ENCODE results near the gene FCGR2B. TPM values are rescaled to one million over a fixed set of nuclear protein-coding genes. Genes with fewer than 3 reads are reported as not detected.
A peak's percentile ranks its signal among the peaks of the same experiment; 100 is the strongest.
"Not testable (repeated sequence)": the region's sequence is repeated elsewhere in the genome, so short reads cannot be mapped to it uniquely, and the experiment has no call there.

Gene FCGR2B
- 0.09 to 0.11 TPM in 2 of 3 replicates, not detected in the other for total RNA-seq (2021)
- Bru-seq, nascent RNA, result percentile 3 among the genes with signal in this experiment
- long read RNA-seq, experiment 1, result 0 reads
- long read RNA-seq, experiment 2, result 0 reads
- long read RNA-seq, experiment 3, result 0 reads

- H3K36me3 Mint-ChIP-seq; H3K27ac Mint-ChIP-seq; ATAC-seq; DNase-seq (ENCODE audit: low spot score); H3K27me3 Mint-ChIP-seq (ENCODE audit: low read depth); CTCF ChIA-PET; H3K4me3 Mint-ChIP-seq; H3K4me1 Mint-ChIP-seq; POLR2A ChIA-PET; H3K9me3 Mint-ChIP-seq: not testable (repeated sequence)
Measured at GRCh38 chr1:161662684-161663339, at the start of gene FCGR2B. FCGR2B (plus strand) TSS chr1:161663143; CDS start chr1:161663242, 99 bp downstream.

GRCh38 chr1:161616417-161616816 is 46.5 kb upstream of the FCGR2B start:
- H3K4me1 Mint-ChIP-seq; H3K27me3 Mint-ChIP-seq (ENCODE audit: low read depth); ATAC-seq: not testable (repeated sequence)

GRCh38 chr1:161618517-161618916 is 44.4 kb upstream of the FCGR2B start:
- peaks cover 24% of the 10 kb centered on the region for H3K27me3 Mint-ChIP-seq (ENCODE audit: low read depth)
- DNase-seq (ENCODE audit: low spot score); CTCF ChIA-PET; H3K4me3 Mint-ChIP-seq; ATAC-seq; H3K4me1 Mint-ChIP-seq; POLR2A ChIA-PET; H3K27ac Mint-ChIP-seq: not testable (repeated sequence)
- peaks cover 20% of the 10 kb centered on the region for H3K9me3 Mint-ChIP-seq
- peaks cover 19% of the 10 kb centered on the region for H3K36me3 Mint-ChIP-seq

More at GRCh38 chr1:161616417-161616816, 46.5 kb upstream of the FCGR2B start:
- H3K27ac Mint-ChIP-seq; DNase-seq (ENCODE audit: low spot score); H3K4me3 Mint-ChIP-seq; POLR2A ChIA-PET; CTCF ChIA-PET: not testable (repeated sequence)
- H3K36me3 Mint-ChIP-seq, result peaks cover 19% of the 10 kb centered on the region
- peaks cover 20% of the 10 kb centered on the region for H3K9me3 Mint-ChIP-seq

- Mint-ChIP-seq H3K4me3 (peak overlapping the region; percentile 96), H3K36me3 (peaks cover 19% of the 10 kb centered on the region), H3K27me3 (ENCODE audit: low read depth) (peaks cover 24% of the 10 kb centered on the region), H3K9me3 (peaks cover 20% of the 10 kb centered on the region)
- CTCF ChIA-PET; DNase-seq (ENCODE audit: low spot score); H3K4me1 Mint-ChIP-seq; H3K27ac Mint-ChIP-seq; ATAC-seq; POLR2A ChIA-PET: not testable (repeated sequence)
Measured at GRCh38 chr1:161620399-161620798, 42.5 kb upstream of the FCGR2B start.

GRCh38 chr1:161621181-161622000 is 41.6 kb upstream of the FCGR2B start:
- POLR2A ChIA-PET, result not testable (repeated sequence)

GRCh38 chr1:161622054-161622453 is 40.9 kb upstream of the FCGR2B start:
- peak; percentile 12; the same call in 1 of the 2 replicates for ATAC-seq
- POLR2A ChIA-PET; CTCF ChIA-PET; H3K27ac Mint-ChIP-seq; H3K4me1 Mint-ChIP-seq; DNase-seq (ENCODE audit: low spot score): not testable (repeated sequence)
- Mint-ChIP-seq H3K4me3 (peak overlapping the region; percentile 96), H3K9me3 (peaks cover 16% of the 10 kb centered on the region), H3K27me3 (ENCODE audit: low read depth) (peaks cover 24% of the 10 kb centered on the region), H3K36me3 (peaks cover 15% of the 10 kb centered on the region)

More at GRCh38 chr1:161621181-161622000, 41.6 kb upstream of the FCGR2B start:
- H3K4me1 Mint-ChIP-seq, CTCF ChIA-PET: not testable (repeated sequence)
- peak overlapping the region; percentile 96 for H3K4me3 Mint-ChIP-seq
- H3K27ac Mint-ChIP-seq, result peak overlapping the region; percentile 92
- peaks cover 16% of the 10 kb centered on the region for H3K9me3 Mint-ChIP-seq
- DNase-seq (ENCODE audit: low spot score) (peak; percentile 81), ATAC-seq (peak; percentile 91)
- H3K36me3 Mint-ChIP-seq, result peaks cover 15% of the 10 kb centered on the region
- peaks cover 24% of the 10 kb centered on the region for H3K27me3 Mint-ChIP-seq (ENCODE audit: low read depth)
- TF ChIP-seq HMGXB4 (CRISPR knock-in tag; IDR thresholded peaks at IDR 0.05) (peak; percentile 81), MAX (CRISPR knock-in tag; IDR thresholded peaks at IDR 0.05) (peak; percentile 26; the same call in 1 of the 2 replicates), ETV6 (CRISPR knock-in tag; IDR thresholded peaks at IDR 0.05) (0 out of 2 replicates have a peak, but pooled peaks have one; percentile 32), TEAD1 (CRISPR knock-in tag; IDR thresholded peaks at IDR 0.05) (0 out of 2 replicates have a peak, but pooled peaks have one; percentile 37)

- H3K4me1 Mint-ChIP-seq; DNase-seq (ENCODE audit: low spot score); H3K27ac Mint-ChIP-seq; POLR2A ChIA-PET; H3K4me3 Mint-ChIP-seq; CTCF ChIA-PET; ATAC-seq: not testable (repeated sequence)
- Mint-ChIP-seq H3K36me3 (peaks cover 11% of the 10 kb centered on the region), H3K27me3 (ENCODE audit: low read depth) (peaks cover 24% of the 10 kb centered on the region), H3K9me3 (peaks cover 11% of the 10 kb centered on the region)
Measured at GRCh38 chr1:161623401-161624051, 39.4 kb upstream of the FCGR2B start.

GRCh38 chr1:161624605-161625004 is 38.3 kb upstream of the FCGR2B start:
- CTCF ChIA-PET; H3K4me3 Mint-ChIP-seq; H3K27ac Mint-ChIP-seq; H3K36me3 Mint-ChIP-seq; H3K9me3 Mint-ChIP-seq; H3K4me1 Mint-ChIP-seq; DNase-seq (ENCODE audit: low spot score); POLR2A ChIA-PET; ATAC-seq: not testable (repeated sequence)
- H3K27me3 Mint-ChIP-seq (ENCODE audit: low read depth), result peaks cover 24% of the 10 kb centered on the region

- H3K9me3 Mint-ChIP-seq; DNase-seq (ENCODE audit: low spot score); H3K36me3 Mint-ChIP-seq; H3K4me1 Mint-ChIP-seq; ATAC-seq; H3K27ac Mint-ChIP-seq; POLR2A ChIA-PET; H3K4me3 Mint-ChIP-seq; CTCF ChIA-PET: not testable (repeated sequence)
- peaks cover 13% of the 10 kb centered on the region for H3K27me3 Mint-ChIP-seq (ENCODE audit: low read depth)
Measured at GRCh38 chr1:161626445-161627146, 36.3 kb upstream of the FCGR2B start.

Measured in WTC11 (cell line).